Measurements from ENCODE around the gene LRRC8B. TPM values are rescaled to one million over a fixed set of nuclear protein-coding genes. Genes with fewer than 3 reads are reported as not detected.

Gene LRRC8B
- total and polyA plus RNA-seq, 11 donors: 0.91 to 10.4 (median 4.7) TPM

DNA sequence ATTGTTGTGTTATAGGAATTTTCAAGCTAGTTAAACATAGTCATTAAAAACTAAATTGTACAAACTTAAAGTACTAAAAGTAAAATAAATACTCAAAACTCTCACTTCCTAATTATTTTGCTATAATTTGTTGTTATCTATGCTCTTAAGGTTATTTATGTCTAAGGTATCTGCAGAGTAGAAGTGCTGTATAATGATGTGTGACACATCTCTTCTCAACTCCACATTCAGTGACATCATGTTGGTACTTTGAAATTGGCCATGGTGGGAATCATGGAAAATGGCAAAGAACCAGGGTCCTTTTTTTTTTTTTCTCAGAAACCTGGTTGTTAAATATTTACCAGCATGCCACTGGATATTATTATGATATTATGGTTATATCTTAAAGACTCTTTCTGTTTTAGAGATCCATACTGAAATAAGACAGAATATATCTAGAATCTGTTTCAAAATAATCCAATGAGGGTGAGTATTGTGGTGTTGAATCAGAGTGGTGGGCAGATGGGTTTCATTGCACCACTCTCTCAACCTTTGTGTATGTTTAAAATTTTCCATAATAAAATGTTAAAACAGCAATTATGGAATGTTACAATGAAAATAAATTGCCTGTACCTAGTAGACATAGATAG, 22.4 kb downstream of the LRRC8B start:
- peak overlapping the region in 1 of 12 donors; percentile 6 for H3K27ac ChIP-seq
- intact Hi-C loops (cut with DNase I): no loop called here
- TF ChIP-seq POLR2A (IDR thresholded peaks at IDR 0.05): no peak
- TF ChIP-seq, protein P1, sequence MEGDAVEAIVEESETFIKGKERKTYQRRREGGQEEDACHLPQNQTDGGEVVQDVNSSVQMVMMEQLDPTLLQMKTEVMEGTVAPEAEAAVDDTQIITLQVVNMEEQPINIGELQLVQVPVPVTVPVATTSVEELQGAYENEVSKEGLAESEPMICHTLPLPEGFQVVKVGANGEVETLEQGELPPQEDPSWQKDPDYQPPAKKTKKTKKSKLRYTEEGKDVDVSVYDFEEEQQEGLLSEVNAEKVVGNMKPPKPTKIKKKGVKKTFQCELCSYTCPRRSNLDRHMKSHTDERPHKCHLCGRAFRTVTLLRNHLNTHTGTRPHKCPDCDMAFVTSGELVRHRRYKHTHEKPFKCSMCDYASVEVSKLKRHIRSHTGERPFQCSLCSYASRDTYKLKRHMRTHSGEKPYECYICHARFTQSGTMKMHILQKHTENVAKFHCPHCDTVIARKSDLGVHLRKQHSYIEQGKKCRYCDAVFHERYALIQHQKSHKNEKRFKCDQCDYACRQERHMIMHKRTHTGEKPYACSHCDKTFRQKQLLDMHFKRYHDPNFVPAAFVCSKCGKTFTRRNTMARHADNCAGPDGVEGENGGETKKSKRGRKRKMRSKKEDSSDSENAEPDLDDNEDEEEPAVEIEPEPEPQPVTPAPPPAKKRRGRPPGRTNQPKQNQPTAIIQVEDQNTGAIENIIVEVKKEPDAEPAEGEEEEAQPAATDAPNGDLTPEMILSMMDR (IDR thresholded peaks at IDR 0.05): no peak
- H3K36me3 ChIP-seq: no peaks in the 10 kb centered on the region
- no peaks in the 10 kb centered on the region for H3K9me3 ChIP-seq
- H3K4me3 ChIP-seq: no peak overlapping the region
- ATAC-seq: no peak
- peaks cover 3 to 56% (median 35%) of the 10 kb centered on the region in 12 donors for H3K4me1 ChIP-seq
- no peak for DNase-seq
- H3K27me3 ChIP-seq: no peaks in the 10 kb centered on the region

DNA sequence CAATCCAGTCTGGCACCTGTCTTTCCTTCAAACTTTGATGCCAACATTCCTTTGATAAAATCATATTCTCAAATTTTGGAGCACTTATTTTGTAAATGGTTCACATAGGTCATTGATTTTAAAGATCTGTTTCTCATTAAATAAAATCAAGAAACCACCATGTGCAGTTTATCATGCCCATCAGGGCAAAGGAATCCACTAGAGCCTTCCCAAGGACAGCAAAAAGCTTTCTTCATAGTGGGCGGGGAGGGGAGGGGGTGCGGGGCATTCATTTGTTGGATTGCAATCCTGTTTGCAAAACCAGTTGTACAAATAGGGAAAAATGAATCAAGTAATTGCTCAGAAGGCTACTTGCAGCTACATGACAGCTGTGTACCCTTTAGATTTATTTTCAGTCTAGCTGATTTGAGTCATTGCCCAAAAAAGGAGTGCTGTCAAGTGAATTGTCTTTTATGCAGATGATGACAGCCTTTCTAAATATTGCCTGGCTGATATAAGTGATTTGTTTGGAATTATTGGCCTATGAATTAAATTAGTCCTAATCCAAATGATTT, 23.0 kb downstream of the LRRC8B start:
- H3K27me3 ChIP-seq: no peaks in the 10 kb centered on the region
- DNase-seq (no peak), ATAC-seq (peak in 3 of 4 donors; percentile 37 to 51 (median 49))
- no peaks in the 10 kb centered on the region for H3K36me3 ChIP-seq
- no peak for TF ChIP-seq POLR2A (IDR thresholded peaks at IDR 0.05)
- TF ChIP-seq, protein P1 (IDR thresholded peaks at IDR 0.05): no peak
- H3K4me3 ChIP-seq: no peak overlapping the region
- intact Hi-C loops (cut with DNase I): no loop called here
- 64 to 86% (median 80%) methylated on average over 2 of the region's 2 CpGs for WGBS, 4 donors
- no peaks in the 10 kb centered on the region for H3K9me3 ChIP-seq
- H3K4me1 ChIP-seq: peaks cover 3 to 62% (median 40%) of the 10 kb centered on the region in 12 donors
- H3K27ac ChIP-seq: peak overlapping the region in 2 of 12 donors; percentile 6 to 33

DNA sequence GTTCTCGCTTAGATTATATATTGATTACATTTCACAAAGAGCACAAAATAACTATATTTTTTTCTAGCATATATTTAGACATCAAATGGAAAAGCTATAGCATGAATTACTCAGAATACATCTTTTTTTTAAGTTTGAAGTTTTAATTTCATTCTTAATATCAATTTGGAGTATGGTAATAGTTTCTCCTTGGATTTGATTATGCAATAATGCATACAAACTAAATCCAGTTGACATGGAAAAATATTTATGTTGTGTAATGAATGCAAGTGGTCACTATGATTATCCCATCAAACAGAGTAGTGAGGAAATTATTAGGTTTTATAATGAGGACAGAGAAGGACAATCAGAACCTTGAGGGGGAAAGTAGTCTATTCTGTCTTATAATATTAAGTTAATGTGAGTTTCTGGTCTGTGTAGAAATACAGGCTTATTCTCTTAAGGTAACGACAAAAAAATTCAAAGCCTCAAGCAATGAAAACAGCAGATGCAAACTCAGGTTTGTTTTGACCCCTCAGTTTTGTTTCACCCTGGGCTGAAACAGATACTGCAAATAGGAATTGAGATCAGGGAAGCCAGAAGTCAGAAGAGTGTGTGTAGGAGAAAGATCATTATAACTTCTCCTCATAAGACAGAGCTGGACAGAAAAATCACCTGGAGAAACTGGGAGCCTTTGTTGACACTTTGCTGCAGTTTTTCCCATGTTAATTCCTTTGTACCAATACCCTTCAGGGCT, 23.7 kb downstream of the LRRC8B start:
- peak overlapping the region in 2 of 12 donors; percentile 6 to 33 for H3K27ac ChIP-seq
- ATAC-seq (no peak), DNase-seq (no peak)
- 88 to 96% (median 91%) methylated on average over 2 of the region's 2 CpGs for WGBS, 4 donors
- intact Hi-C loops (cut with DNase I): no loop called here
- H3K27me3 ChIP-seq: no peaks in the 10 kb centered on the region
- TF ChIP-seq POLR2A (IDR thresholded peaks at IDR 0.05): no peak
- TF ChIP-seq, protein P1 (IDR thresholded peaks at IDR 0.05): no peak
- H3K4me3 ChIP-seq: no peak overlapping the region
- H3K36me3 ChIP-seq: no peaks in the 10 kb centered on the region
- no peaks in the 10 kb centered on the region for H3K9me3 ChIP-seq
- H3K4me1 ChIP-seq: peaks cover 3 to 68% (median 44%) of the 10 kb centered on the region in 12 donors

DNA sequence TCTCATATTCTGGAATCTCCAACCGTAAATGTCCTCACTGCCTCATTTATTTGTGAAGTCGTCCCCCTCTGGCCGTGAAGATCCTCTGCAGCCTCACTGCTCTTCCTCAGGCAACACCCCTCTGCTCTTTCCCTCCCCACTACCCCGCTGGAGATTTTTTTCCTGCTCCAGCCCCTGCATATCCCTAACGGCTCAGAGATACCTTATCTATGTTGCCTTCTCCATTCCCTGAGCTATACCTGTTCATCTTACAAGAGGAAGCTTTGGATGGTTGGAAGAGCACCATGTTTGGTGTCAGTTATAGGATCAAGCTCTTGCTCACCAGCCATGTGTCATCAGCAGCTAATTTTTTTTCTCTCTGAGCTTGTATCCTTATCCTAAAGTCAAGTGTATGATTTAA, 26.4 kb downstream of the LRRC8B start:
- DNase-seq (no peak), ATAC-seq (no peak)
- intact Hi-C loops (cut with DNase I): no loop called here
- Histone ChIP-seq H3K27ac (no peak overlapping the region), H3K36me3 (no peaks in the 10 kb centered on the region), H3K27me3 (no peaks in the 10 kb centered on the region), H3K4me1 (peaks cover 0 to 65% (median 32%) of the 10 kb centered on the region in 12 donors), H3K9me3 (no peaks in the 10 kb centered on the region), H3K4me3 (no peak overlapping the region)
- TF ChIP-seq, protein P1 (IDR thresholded peaks at IDR 0.05): no peak
- no peak for TF ChIP-seq POLR2A (IDR thresholded peaks at IDR 0.05)
- 84 to 88% (median 85%) methylated on average over 5 of the region's 5 CpGs for WGBS, 4 donors
